GM23338 (cell line): ENCODE data around the gene BCAP29. TPM values are rescaled to one million over a fixed set of nuclear protein-coding genes. Genes with fewer than 3 reads are reported as not detected.

ENCODE experiments used
- ETS1 ChIP-seq: IDR thresholded peaks from 2 replicates; pipeline ENCODE4 v1.6.1; 2016; ENCODE audit warnings: antibody characterized with exemption
- STAT1 ChIP-seq: IDR thresholded peaks from one replicate; pipeline ENCODE4 v1.6.1; 2016; ENCODE audit warnings: antibody characterized with exemption; ENCODE audit not compliant: unreplicated experiment
- ZNF114 ChIP-seq: fragments of 250-450 bp; sonication (Bioruptor Pico); IDR thresholded peaks from 2 replicates; pipeline ENCODE4 v1.5.0; 2020; ENCODE audit warnings: mild to moderate bottlenecking, moderate library complexity
- ZNF462 ChIP-seq: fragments of 250-450 bp; sonication (Bioruptor Pico); IDR thresholded peaks from 2 replicates; pipeline ENCODE4 v1.5.0; 2020; ENCODE audit warnings: mild to moderate bottlenecking, moderate library complexity
- polyA plus RNA-seq: library from polyadenylated mRNA; unstranded; fragments of >200 nt; fragmentation: Nextera tagmentation; extraction: Ambion mirVana; gene quantifications from 2 replicates; pipeline ENCODE4 v1.2.1, GENCODE V29; 2016
- total RNA-seq: library from RNA; depleted of rRNA; stranded (reverse); fragments of >200 nt; shearing (Covaris generic); gene quantifications from 2 replicates; pipeline ENCODE4 v1.2.3, GENCODE V29; 2014
- TF ChIP-seq, protein P1 (sequence below): IDR thresholded peaks from one replicate; pipeline ENCODE4 v1.6.1; 2018; ENCODE audit warnings: antibody characterized with exemption; ENCODE audit not compliant: unreplicated experiment

The BCAP29 gene
- total and polyA plus RNA-seq, 2 experiments from 2014 or later = 18.4 to 24.0 TPM

- no peak for TF ChIP-seq ZNF462 (CRISPR knock-in tag)
- TF ChIP-seq STAT1 = no peak
- TF ChIP-seq ZNF114 (CRISPR knock-in tag) = no peak
- TF ChIP-seq ETS1 = no peak
- TF ChIP-seq, protein P1, sequence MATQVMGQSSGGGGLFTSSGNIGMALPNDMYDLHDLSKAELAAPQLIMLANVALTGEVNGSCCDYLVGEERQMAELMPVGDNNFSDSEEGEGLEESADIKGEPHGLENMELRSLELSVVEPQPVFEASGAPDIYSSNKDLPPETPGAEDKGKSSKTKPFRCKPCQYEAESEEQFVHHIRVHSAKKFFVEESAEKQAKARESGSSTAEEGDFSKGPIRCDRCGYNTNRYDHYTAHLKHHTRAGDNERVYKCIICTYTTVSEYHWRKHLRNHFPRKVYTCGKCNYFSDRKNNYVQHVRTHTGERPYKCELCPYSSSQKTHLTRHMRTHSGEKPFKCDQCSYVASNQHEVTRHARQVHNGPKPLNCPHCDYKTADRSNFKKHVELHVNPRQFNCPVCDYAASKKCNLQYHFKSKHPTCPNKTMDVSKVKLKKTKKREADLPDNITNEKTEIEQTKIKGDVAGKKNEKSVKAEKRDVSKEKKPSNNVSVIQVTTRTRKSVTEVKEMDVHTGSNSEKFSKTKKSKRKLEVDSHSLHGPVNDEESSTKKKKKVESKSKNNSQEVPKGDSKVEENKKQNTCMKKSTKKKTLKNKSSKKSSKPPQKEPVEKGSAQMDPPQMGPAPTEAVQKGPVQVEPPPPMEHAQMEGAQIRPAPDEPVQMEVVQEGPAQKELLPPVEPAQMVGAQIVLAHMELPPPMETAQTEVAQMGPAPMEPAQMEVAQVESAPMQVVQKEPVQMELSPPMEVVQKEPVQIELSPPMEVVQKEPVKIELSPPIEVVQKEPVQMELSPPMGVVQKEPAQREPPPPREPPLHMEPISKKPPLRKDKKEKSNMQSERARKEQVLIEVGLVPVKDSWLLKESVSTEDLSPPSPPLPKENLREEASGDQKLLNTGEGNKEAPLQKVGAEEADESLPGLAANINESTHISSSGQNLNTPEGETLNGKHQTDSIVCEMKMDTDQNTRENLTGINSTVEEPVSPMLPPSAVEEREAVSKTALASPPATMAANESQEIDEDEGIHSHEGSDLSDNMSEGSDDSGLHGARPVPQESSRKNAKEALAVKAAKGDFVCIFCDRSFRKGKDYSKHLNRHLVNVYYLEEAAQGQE = no peak
These were observed 42.8 kb downstream of the BCAP29 start (continued) for GRCh38 chr7:107622894-107623293.
